B cell (primary cell): Measurements from ENCODE around the gene COL6A1.

Source experiments
- CTCF ChIP-seq: fragments of 200-600 bp; IDR thresholded peaks from one replicate; pipeline ENCODE4 v1.8.0; 2022; ENCODE audit warnings: antibody characterized with exemption, mild to moderate bottlenecking
- EZH2 ChIP-seq: IDR thresholded peaks from 2 replicates; pipeline ENCODE4 v1.6.1; 2012; ENCODE audit warnings: borderline replicate concordance, low read depth, mild to moderate bottlenecking, moderate library complexity, low read length; ENCODE audit not compliant: insufficient read depth, poor library complexity, severe bottlenecking

DNA sequence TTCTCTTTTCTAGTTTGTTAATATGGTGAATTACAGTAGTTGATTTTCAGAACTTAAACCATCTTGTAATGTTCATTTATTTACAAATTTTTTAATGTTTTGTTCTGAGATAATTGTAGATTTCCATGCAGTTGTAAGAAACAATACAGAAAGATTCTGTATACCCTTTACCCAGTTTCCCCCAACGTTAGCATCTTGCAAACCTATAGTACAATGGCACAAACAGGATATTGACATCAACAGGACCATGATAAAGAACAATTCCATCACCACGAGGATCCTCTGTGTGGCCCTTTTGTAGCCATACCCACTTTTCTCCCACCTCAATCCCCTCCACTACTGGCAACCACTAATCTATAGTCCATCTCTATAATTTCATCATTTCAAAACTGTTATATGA is 33.3 kb downstream of the COL6A1 start:
- TF ChIP-seq CTCF (no peak), EZH2 (no peak)
